ENCODE results near the gene RAC2.

The RAC2 gene

DNA sequence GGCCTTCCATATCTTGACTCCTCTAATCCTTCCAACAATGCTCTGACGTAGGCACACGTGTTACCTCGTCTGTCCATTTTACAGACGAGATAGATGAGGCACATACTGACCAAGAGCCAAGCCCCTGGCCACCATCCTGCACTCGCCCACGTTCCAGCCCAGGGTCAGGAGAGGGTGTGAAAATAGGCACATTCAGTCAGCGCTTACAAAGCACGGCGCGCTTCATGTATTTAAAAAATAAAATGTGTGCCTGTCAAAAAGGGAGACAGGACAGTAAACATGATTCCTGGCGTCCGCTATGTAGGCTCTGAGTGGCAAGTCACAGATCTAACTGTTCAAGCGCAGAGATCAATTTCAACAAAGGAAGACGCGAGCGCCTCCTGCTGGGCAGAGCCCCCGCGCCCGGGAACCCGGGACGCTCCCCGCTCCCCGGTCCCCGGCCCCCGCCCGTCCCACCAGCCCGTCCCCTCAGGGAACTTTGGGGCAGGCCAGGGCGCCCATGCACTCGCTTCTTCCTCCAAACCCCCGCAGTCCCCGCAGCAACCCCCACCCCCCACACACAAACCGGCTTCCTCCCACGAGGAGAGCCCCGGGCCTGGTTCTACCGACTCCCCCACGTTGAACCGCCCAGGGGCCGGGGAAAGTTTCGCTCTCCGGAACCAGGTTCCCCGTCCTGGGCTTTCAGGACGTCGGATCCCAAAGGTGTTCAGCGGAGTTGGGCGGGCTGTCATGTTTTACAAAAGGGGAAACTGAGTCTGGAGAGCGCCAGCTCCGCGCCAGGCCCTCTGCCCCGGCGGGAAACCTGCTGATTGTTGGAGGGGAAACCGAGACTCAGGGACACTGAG is 45.6 kb downstream of the RAC2 start:
- Histone ChIP-seq H3K27ac (ENCODE audit: low read length) (peak overlapping the region; percentile 84), H3K4me1 (ENCODE audit: low read length) (peaks cover 34% of the 10 kb centered on the region), H2AFZ (ENCODE audit: low read depth, low read length) (no peak overlapping the region)

DNA sequence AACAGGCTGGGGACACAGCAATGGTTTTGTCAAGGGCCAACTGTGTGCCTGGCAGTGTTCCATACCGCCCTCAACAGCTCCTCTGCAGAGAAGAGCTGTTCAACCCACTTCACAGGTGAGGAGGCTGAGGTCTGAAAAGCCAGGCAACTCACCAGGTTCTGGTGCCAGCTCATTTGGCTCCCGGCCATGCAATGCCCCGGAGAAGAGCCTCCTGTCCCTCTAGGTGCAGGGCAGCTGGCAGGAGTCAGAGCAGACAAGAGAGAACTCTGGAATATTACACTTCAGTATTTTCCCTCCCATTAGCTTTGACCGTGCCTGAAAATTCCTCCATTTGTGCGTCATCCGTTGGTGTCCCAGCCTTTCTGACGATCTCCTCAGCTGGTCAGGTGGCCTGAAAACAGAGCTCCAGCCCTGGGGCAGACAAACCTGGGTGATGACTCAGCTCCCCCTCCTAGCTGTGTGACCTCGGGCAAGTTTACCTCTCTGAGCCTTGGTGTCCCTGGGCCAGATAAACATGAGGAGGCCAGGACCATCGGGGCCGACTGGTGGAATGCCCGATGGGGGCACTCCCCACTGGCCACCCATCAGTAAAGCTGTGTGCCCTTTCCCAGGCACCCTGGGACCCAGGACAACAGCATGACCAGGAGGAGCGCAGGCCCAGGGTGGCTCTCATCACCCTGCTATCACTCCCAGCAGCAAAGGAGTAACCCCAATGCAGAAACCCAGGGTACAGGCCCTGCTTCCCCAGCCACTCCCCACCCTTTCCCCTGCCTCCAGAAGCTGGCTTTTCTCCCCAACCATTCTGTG is 46.4 kb downstream of the RAC2 start:
- H2AFZ ChIP-seq (ENCODE audit: low read depth, low read length): no peak overlapping the region
- peak overlapping the region; percentile 78 for H3K9ac ChIP-seq (ENCODE audit: low read length)
- H3K4me2 ChIP-seq (ENCODE audit: low read length): peak overlapping the region; percentile 79
- H3K4me1 ChIP-seq (ENCODE audit: low read length): peaks cover 35% of the 10 kb centered on the region
- H3K36me3 ChIP-seq (replicated peaks; ENCODE audit: low read depth, low read length): peaks cover 6% of the 10 kb centered on the region
- no peaks in the 10 kb centered on the region for H3K27me3 ChIP-seq (ENCODE audit: low read depth, low read length)
- H3K4me3 ChIP-seq (ENCODE audit: low read length): peak overlapping the region; percentile 80
- no peaks in the 10 kb centered on the region for H3K79me2 ChIP-seq (ENCODE audit: low read length)
- peak overlapping the region; percentile 84; the same call in 1 of the 2 replicates for H3K27ac ChIP-seq (ENCODE audit: low read length)
- no peaks in the 10 kb centered on the region for H3K9me3 ChIP-seq (ENCODE audit: insufficient read depth, low read length)
- TF ChIP-seq EZH2phosphoT487 (IDR thresholded peaks at IDR 0.05; ENCODE audit: low read depth) (no peak), CTCF (IDR thresholded peaks at IDR 0.05; ENCODE audit: low read depth, low read length) (no peak)
- no peaks in the 10 kb centered on the region for H4K20me1 ChIP-seq (ENCODE audit: insufficient read depth, low read length)

More for the DNA sequence above, 45.6 kb downstream of the RAC2 start:
- Histone ChIP-seq H3K4me2 (ENCODE audit: low read length) (peak overlapping the region; percentile 79), H3K9ac (ENCODE audit: low read length) (peak overlapping the region; percentile 78), H3K27me3 (ENCODE audit: low read depth, low read length) (no peaks in the 10 kb centered on the region), H3K9me3 (ENCODE audit: insufficient read depth, low read length) (no peaks in the 10 kb centered on the region), H3K36me3 (replicated peaks; ENCODE audit: low read depth, low read length) (peaks cover 6% of the 10 kb centered on the region), H3K4me3 (ENCODE audit: low read length) (peak overlapping the region; percentile 80), H3K79me2 (ENCODE audit: low read length) (no peaks in the 10 kb centered on the region), H4K20me1 (ENCODE audit: insufficient read depth, low read length) (no peaks in the 10 kb centered on the region)
- TF ChIP-seq EZH2phosphoT487 (IDR thresholded peaks at IDR 0.05; ENCODE audit: low read depth) (no peak), CTCF (IDR thresholded peaks at IDR 0.05; ENCODE audit: low read depth, low read length) (peak; percentile 89)

GRCh38 chr22:37196539-37197450 is 47.3 kb downstream of the RAC2 start:
- no peak overlapping the region for H2AFZ ChIP-seq (ENCODE audit: low read depth, low read length)
- no peaks in the 10 kb centered on the region for H3K79me2 ChIP-seq (ENCODE audit: low read length)
- H3K27me3 ChIP-seq (ENCODE audit: low read depth, low read length): no peaks in the 10 kb centered on the region
- H3K4me3 ChIP-seq (ENCODE audit: low read length): no peak overlapping the region
- no peak overlapping the region for H3K9ac ChIP-seq (ENCODE audit: low read length)
- TF ChIP-seq CTCF (IDR thresholded peaks at IDR 0.05; ENCODE audit: low read depth, low read length) (no peak), EZH2phosphoT487 (IDR thresholded peaks at IDR 0.05; ENCODE audit: low read depth) (no peak)
- no peak overlapping the region for H3K4me2 ChIP-seq (ENCODE audit: low read length)
- H3K9me3 ChIP-seq (ENCODE audit: insufficient read depth, low read length): no peaks in the 10 kb centered on the region
- peaks cover 32% of the 10 kb centered on the region for H3K4me1 ChIP-seq (ENCODE audit: low read length)
- H4K20me1 ChIP-seq (ENCODE audit: insufficient read depth, low read length): no peaks in the 10 kb centered on the region
- no peak overlapping the region for H3K27ac ChIP-seq (ENCODE audit: low read length)
- peaks cover 6% of the 10 kb centered on the region for H3K36me3 ChIP-seq (replicated peaks; ENCODE audit: low read depth, low read length)
